Measurements from ENCODE around the gene KIF21B.

Gene KIF21B

DNA sequence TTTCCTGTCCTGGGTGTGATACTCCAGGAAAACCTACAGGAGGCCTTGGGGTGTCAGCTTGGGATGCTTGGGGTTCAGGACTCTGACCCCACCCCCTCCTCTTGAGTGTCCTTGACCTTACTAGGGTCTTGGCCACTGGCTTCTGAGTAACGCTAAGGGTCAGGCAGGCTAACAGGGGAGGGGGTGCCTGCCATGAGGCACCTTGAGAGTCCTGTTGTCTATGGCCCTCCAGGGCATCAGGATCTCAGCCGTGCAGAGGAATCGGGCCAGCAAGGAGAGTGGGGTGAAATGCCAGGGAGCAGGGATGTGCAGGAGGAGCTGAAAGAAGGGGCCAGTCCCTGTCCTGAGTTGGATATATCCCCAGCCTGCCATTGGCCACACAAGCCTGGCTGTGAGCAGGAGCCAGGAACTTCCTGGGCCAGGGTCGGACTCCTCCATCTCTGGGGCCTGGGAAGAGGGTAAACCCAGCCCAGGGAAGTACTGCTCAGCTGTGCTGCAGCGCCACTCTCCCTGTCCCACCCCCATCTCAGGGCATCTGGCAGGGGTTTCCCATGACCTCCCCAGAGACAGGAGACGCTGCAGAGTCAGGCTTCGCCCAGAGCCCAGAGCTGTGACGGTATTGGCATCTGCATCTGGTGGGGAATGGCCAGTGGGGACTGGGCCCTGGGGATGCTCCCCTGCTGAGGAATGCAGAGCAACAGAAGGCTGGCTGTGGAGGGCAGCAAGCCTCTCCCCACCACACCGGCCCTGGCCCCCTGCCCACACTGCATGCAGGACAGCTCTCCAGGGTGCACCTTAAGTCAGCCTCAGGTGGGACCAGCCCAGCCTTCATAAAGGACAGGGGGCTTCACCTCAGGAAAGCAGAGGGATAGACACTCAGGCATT lies 6.3 kb downstream of the KIF21B start:
- Mint-ChIP-seq H3K27ac (peak overlapping the region; percentile 40 to 89 (median 81)), H3K36me3 (ENCODE audit: low read depth) (no peaks in the 10 kb centered on the region), H3K9me3 (no peaks in the 10 kb centered on the region), H3K4me3 (peak overlapping the region in 1 of 3 experiments; percentile 38), H3K27me3 (ENCODE audit: low read depth) (peaks cover 29% of the 10 kb centered on the region), H3K4me1 (peaks cover 70% of the 10 kb centered on the region)
- TF ChIP-seq, protein P1, sequence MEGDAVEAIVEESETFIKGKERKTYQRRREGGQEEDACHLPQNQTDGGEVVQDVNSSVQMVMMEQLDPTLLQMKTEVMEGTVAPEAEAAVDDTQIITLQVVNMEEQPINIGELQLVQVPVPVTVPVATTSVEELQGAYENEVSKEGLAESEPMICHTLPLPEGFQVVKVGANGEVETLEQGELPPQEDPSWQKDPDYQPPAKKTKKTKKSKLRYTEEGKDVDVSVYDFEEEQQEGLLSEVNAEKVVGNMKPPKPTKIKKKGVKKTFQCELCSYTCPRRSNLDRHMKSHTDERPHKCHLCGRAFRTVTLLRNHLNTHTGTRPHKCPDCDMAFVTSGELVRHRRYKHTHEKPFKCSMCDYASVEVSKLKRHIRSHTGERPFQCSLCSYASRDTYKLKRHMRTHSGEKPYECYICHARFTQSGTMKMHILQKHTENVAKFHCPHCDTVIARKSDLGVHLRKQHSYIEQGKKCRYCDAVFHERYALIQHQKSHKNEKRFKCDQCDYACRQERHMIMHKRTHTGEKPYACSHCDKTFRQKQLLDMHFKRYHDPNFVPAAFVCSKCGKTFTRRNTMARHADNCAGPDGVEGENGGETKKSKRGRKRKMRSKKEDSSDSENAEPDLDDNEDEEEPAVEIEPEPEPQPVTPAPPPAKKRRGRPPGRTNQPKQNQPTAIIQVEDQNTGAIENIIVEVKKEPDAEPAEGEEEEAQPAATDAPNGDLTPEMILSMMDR (IDR thresholded peaks at IDR 0.05; ENCODE audit: unreplicated experiment in 3 of 3), result no peak

GRCh38 chr1:201016211-201016651 lies 7.3 kb downstream of the KIF21B start:
- TF ChIP-seq, protein P1 (IDR thresholded peaks at IDR 0.05; ENCODE audit: unreplicated experiment in 3 of 3), result no peak
- H3K4me1 Mint-ChIP-seq, result peaks cover 65% of the 10 kb centered on the region
- peak overlapping the region; percentile 58 to 74 (median 60) for H3K4me3 Mint-ChIP-seq
- no peaks in the 10 kb centered on the region for H3K36me3 Mint-ChIP-seq (ENCODE audit: low read depth)
- peaks cover 20% of the 10 kb centered on the region for H3K27me3 Mint-ChIP-seq (ENCODE audit: low read depth)
- H3K9me3 Mint-ChIP-seq, result no peaks in the 10 kb centered on the region
- peak overlapping the region; percentile 81 to 89 (median 85) for H3K27ac Mint-ChIP-seq

GRCh38 chr1:201015551-201016091 lies 7.9 kb downstream of the KIF21B start:
- H3K27ac Mint-ChIP-seq, result peak overlapping the region; percentile 81 to 89 (median 85)
- H3K4me1 Mint-ChIP-seq, result peaks cover 61% of the 10 kb centered on the region
- H3K27me3 Mint-ChIP-seq (ENCODE audit: low read depth), result peaks cover 20% of the 10 kb centered on the region
- H3K36me3 Mint-ChIP-seq (ENCODE audit: low read depth), result no peaks in the 10 kb centered on the region
- TF ChIP-seq, protein P1 (IDR thresholded peaks at IDR 0.05; ENCODE audit: unreplicated experiment in 3 of 3), result no peak
- peak overlapping the region; percentile 53 to 74 (median 60) for H3K4me3 Mint-ChIP-seq
- no peaks in the 10 kb centered on the region for H3K9me3 Mint-ChIP-seq

- Mint-ChIP-seq H3K27me3 (ENCODE audit: low read depth) (peaks cover 16% of the 10 kb centered on the region), H3K36me3 (ENCODE audit: low read depth) (no peaks in the 10 kb centered on the region), H3K4me1 (peaks cover 54% of the 10 kb centered on the region), H3K27ac (peak overlapping the region; percentile 27 to 68 (median 27)), H3K4me3 (no peak overlapping the region), H3K9me3 (no peaks in the 10 kb centered on the region)
- TF ChIP-seq, protein P1 (IDR thresholded peaks at IDR 0.05; ENCODE audit: unreplicated experiment in 3 of 3), result no peak
Observed at GRCh38 chr1:201014816-201015200, 8.7 kb downstream of the KIF21B start.

GRCh38 chr1:201013991-201014815 lies 9.3 kb downstream of the KIF21B start:
- peaks cover 55% of the 10 kb centered on the region for H3K4me1 Mint-ChIP-seq
- peak overlapping the region in 1 of 3 experiments; percentile 10 for H3K4me3 Mint-ChIP-seq
- H3K9me3 Mint-ChIP-seq, result no peaks in the 10 kb centered on the region
- H3K27me3 Mint-ChIP-seq (ENCODE audit: low read depth), result peaks cover 14% of the 10 kb centered on the region
- no peaks in the 10 kb centered on the region for H3K36me3 Mint-ChIP-seq (ENCODE audit: low read depth)
- TF ChIP-seq, protein P1 (IDR thresholded peaks at IDR 0.05; ENCODE audit: unreplicated experiment in 3 of 3), result no peak
- peak overlapping the region; percentile 27 to 68 (median 27) for H3K27ac Mint-ChIP-seq
